22Rv1 (cell line): ENCODE measurements around the gene PARN.

Experiments used
- CTCF ChIP-seq: fragments of 450-650 bp; IDR thresholded peaks from 2 replicates; pipeline ENCODE4 v1.5.1; 2017; ENCODE audit warnings: mild to moderate bottlenecking
- ZFX ChIP-seq: fragments of 450-650 bp; IDR thresholded peaks from 2 replicates; pipeline ENCODE4 v1.6.1; 2017; ENCODE audit warnings: antibody characterized with exemption, borderline replicate concordance

GRCh38 chr16:14629612-14629918, 495 bp downstream of the PARN start:
- TF ChIP-seq CTCF (no peak), ZFX (no peak)
